Caco-2 (cell line): ENCODE measurements around the gene SPSB2. TPM values are rescaled to one million over a fixed set of nuclear protein-coding genes. Genes with fewer than 3 reads are reported as not detected.
"Not testable (repeated sequence)": the region's sequence is repeated elsewhere in the genome, so short reads cannot be mapped to it uniquely, and the experiment has no call there.

Source experiments
- BruUV-seq: library from RNA; stranded (reverse); fragments of 400-500 nt; replicated peaks from 2 replicates; lab custom pipeline; 2021; lab: Mats Ljungman, UMichigan
- CTCF ChIA-PET: fragments of 300-600 bp; sonication (Branson Sonifier 250); formaldehyde crosslinking; loops from one replicate; lab custom pipeline; 2022; ENCODE audit warnings: antibody characterized with exemption; lab: Charles Lee
- POLR2A ChIA-PET: fragments of 300-600 bp; sonication (Branson Sonifier 250); formaldehyde crosslinking; loops from one replicate; lab custom pipeline; 2022; ENCODE audit warnings: antibody characterized with exemption; lab: Charles Lee
- DNase-seq, 2 experiments: peaks; one replicate each; pipeline versions ENCODE4 v3.0.0 to v3.0.0-alpha.2; 2020 to 2022
- H3K27me3 ChIP-seq: replicated peaks from 2 replicates; pipeline ENCODE4 v1.6.0; 2011; ENCODE audit warnings: low read length; ENCODE audit not compliant: control insufficient read depth, insufficient read depth
- H3K36me3 ChIP-seq: 2 replicates; pipeline ENCODE4 v1.5.1; 2011; ENCODE audit warnings: low read length; ENCODE audit not compliant: control insufficient read depth, insufficient read depth
- H3K4me1 ChIP-seq: fragments of 250-450 bp; sonication (Bioruptor Pico); 2 replicates; pipeline ENCODE4 v1.5.1; 2020; ENCODE audit warnings: mild to moderate bottlenecking
- H3K4me3 ChIP-seq: 2 replicates; pipeline ENCODE4 v1.5.1; 2011; ENCODE audit warnings: low read depth, mild to moderate bottlenecking, control low read depth, low read length
- H3K9me3 ChIP-seq: fragments of 250-450 bp; sonication (Bioruptor Pico); 2 replicates; pipeline ENCODE4 v1.5.1; 2020; ENCODE audit warnings: mild to moderate bottlenecking, moderate library complexity
- H3K27ac Mint-ChIP-seq: one replicate; pipeline ENCODE4 v1.8.0; 2022; ENCODE audit warnings: mixed read lengths; ENCODE audit not compliant: unreplicated experiment
- H3K27me3 Mint-ChIP-seq: one replicate; pipeline ENCODE4 v1.8.0; 2022; ENCODE audit warnings: mixed read lengths; ENCODE audit not compliant: insufficient read depth, unreplicated experiment
- H3K36me3 Mint-ChIP-seq: one replicate; pipeline ENCODE4 v1.8.0; 2022; ENCODE audit warnings: mild to moderate bottlenecking, mixed read lengths; ENCODE audit not compliant: insufficient read depth, unreplicated experiment
- H3K4me1 Mint-ChIP-seq: one replicate; pipeline ENCODE4 v1.8.0; 2022; ENCODE audit warnings: low read depth, mixed read lengths; ENCODE audit not compliant: unreplicated experiment
- H3K4me3 Mint-ChIP-seq: one replicate; pipeline ENCODE4 v1.8.0; 2022; ENCODE audit warnings: mild to moderate bottlenecking, moderate library complexity, mixed read lengths; ENCODE audit not compliant: unreplicated experiment
- H3K9me3 Mint-ChIP-seq: one replicate; pipeline ENCODE4 v1.8.0; 2022; ENCODE audit warnings: mixed read lengths; ENCODE audit not compliant: unreplicated experiment
- intact Hi-C: fragments of 100-400 bp; cut with micrococcal nuclease; formaldehyde crosslinking; loops from one replicate; pipeline ENCODE4 v1.10.0; 2022; ENCODE audit not compliant: unreplicated experiment
- total RNA-seq: library from RNA; stranded (reverse); gene quantifications from 2 replicates; pipeline ENCODE4 v1.2.3, GENCODE V29; 2022
- TF ChIP-seq, protein P1 (sequence below), 2 experiments: fragments of 200-600 bp in 1 of 2; IDR thresholded peaks; 1 replicate in 1 of 2; 2 replicates in 1 of 2; pipeline versions ENCODE4 v1.5.1 to v1.8.0; 2011 to 2022; ENCODE audit warnings: antibody characterized with exemption in 1 of 2, control low read depth in 1 of 2, inconsistent platforms in 1 of 2, low read depth in 1 of 2, low read length in 1 of 2, mild to moderate bottlenecking in 1 of 2, moderate library complexity in 1 of 2; ENCODE audit not compliant: insufficient read depth in 1 of 2, severe bottlenecking in 1 of 2, unreplicated experiment in 1 of 2

The SPSB2 gene
- total RNA-seq, 1 experiment from 2014 or later: 23.7 TPM

DNA sequence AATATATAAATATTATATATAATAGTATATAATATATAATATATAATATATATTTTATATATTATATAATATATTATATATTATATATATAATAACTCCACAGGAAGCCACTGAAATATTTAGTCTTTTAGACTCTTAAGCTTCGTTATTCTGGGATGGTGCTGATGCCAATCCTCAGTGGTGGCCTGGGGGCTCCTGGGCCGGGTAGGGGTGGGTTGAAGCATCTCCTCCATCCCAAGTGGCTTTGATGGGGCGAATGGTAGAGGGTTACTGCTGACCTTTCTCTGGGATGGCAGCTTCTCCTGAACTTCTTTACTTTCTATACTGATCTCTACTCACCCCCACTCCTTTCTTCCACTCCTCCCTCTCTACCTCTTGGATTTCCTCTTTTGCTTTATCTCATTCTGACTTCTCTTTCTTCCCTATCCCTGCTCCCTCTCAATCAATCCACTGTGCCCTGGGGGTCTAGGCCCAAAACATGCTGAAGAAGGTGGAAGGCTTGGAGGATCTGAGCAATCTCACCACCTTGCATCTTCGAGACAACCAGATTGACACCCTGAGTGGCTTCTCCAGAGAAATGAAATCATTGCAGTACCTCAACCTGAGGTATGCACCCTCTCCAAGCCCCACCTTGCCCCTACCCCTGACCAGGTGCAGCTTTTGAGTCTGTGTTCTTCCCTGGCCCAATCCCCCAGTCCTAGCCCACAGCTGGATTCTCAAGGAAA lies 36.5 kb upstream of the SPSB2 start:
- Mint-ChIP-seq H3K27me3 (no peaks in the 10 kb centered on the region), H3K4me1 (peaks cover 9% of the 10 kb centered on the region), H3K36me3 (peaks cover 2% of the 10 kb centered on the region), H3K27ac (no peak overlapping the region), H3K4me3 (no peak overlapping the region), H3K9me3 (no peaks in the 10 kb centered on the region)
- no peaks in the 10 kb centered on the region for H3K9me3 ChIP-seq
- no peak for DNase-seq
- H3K4me3 ChIP-seq: no peak overlapping the region
- no peaks in the 10 kb centered on the region for H3K36me3 ChIP-seq
- H3K4me1 ChIP-seq: peaks cover 11% of the 10 kb centered on the region
- intact Hi-C loops: no loop called here
- TF ChIP-seq, protein P1, sequence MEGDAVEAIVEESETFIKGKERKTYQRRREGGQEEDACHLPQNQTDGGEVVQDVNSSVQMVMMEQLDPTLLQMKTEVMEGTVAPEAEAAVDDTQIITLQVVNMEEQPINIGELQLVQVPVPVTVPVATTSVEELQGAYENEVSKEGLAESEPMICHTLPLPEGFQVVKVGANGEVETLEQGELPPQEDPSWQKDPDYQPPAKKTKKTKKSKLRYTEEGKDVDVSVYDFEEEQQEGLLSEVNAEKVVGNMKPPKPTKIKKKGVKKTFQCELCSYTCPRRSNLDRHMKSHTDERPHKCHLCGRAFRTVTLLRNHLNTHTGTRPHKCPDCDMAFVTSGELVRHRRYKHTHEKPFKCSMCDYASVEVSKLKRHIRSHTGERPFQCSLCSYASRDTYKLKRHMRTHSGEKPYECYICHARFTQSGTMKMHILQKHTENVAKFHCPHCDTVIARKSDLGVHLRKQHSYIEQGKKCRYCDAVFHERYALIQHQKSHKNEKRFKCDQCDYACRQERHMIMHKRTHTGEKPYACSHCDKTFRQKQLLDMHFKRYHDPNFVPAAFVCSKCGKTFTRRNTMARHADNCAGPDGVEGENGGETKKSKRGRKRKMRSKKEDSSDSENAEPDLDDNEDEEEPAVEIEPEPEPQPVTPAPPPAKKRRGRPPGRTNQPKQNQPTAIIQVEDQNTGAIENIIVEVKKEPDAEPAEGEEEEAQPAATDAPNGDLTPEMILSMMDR (IDR thresholded peaks at IDR 0.05; ENCODE audit: insufficient read depth in 1 of 2, low read depth in 1 of 2, low read length in 1 of 2, severe bottlenecking in 1 of 2, unreplicated experiment in 1 of 2): no peak
- ChIA-PET POLR2A (interaction anchor here (0.7 kb wide), 1 partner anchor 18 kb away, joined by 3 read pairs; no protein-coding TSS in a partner anchor), CTCF (interaction anchor here (1.1 kb wide), 1 partner anchor 37 kb away, joined by 5 read pairs; the partner anchor contains the start of gene SPSB2)
- no TSS peak for BruUV-seq
- no peaks in the 10 kb centered on the region for H3K27me3 ChIP-seq

DNA sequence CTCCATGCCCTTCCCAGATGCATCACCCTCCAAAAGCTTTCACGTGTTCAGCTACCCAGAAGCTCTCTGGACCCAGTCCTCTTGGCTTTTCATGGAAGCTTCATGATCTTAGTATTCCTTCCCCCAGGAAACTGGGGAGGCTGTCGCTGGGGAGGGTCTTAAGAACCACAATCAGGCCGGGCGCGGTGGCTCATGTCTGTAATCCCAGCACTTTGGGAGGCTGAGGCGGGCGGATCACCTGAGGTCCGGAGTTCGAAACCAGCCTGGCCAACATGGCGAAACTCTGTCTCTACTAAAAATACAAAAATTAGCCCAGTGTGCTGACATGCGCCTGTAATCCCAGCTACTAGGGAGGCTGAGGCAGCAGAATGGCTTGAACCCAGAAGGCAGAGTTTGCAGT lies 35.0 kb upstream of the SPSB2 start:
- H3K4me1 ChIP-seq: peaks cover 17% of the 10 kb centered on the region
- H3K36me3 ChIP-seq, H3K4me1 Mint-ChIP-seq, H3K36me3 Mint-ChIP-seq, H3K4me3 ChIP-seq, H3K9me3 Mint-ChIP-seq, BruUV-seq, DNase-seq, H3K9me3 ChIP-seq, H3K27me3 ChIP-seq, H3K27ac Mint-ChIP-seq, H3K4me3 Mint-ChIP-seq, H3K27me3 Mint-ChIP-seq, intact Hi-C loops: not testable (repeated sequence)
- ChIA-PET CTCF (interaction anchor here (0.6 to 2.2 kb wide), 3 partner anchors 17 to 39 kb away, joined by 3 to 10 read pairs (median 3); partner anchors contain the start of gene SPSB2), POLR2A (interaction anchor here (0.6 to 1.7 kb wide), 2 partner anchors 17 to 401 kb away, joined by 4 to 5 read pairs; no protein-coding TSS in a partner anchor)

DNA sequence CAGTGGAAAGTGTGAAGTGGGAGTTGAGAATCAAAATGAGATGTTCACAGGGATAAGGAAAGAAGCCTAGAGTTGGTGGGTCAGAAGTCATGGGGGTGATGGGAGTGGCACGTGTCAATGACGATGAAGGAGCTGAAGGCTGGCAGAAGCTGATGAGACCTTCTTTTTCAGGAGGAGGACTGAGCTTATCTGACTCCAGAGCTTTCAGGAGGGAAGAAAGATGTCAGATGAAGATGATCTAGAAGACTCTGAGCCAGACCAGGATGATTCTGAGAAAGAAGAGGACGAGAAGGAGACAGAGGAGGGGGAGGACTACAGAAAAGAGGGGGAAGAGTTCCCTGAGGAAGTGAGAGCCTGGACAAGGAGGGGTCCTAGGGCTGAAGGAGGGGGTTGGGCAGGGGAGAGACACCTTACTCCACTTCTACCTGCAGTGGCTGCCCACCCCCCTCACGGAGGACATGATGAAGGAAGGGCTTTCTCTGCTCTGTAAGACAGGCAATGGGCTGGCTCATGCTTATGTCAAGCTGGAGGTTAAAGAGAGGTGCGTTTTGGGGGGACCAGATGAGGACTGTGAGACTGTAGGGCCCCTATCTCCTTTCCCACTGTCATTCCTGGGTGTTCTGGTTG lies 32.4 kb upstream of the SPSB2 start:
- H3K36me3 ChIP-seq: no peaks in the 10 kb centered on the region
- Mint-ChIP-seq H3K27me3 (no peaks in the 10 kb centered on the region), H3K27ac (no peak overlapping the region), H3K36me3 (no peaks in the 10 kb centered on the region), H3K4me3 (no peak overlapping the region), H3K9me3 (no peaks in the 10 kb centered on the region), H3K4me1 (peaks cover 8% of the 10 kb centered on the region)
- H3K9me3 ChIP-seq: no peaks in the 10 kb centered on the region
- intact Hi-C loops: no loop called here
- no peak for DNase-seq
- H3K4me1 ChIP-seq: peaks cover 20% of the 10 kb centered on the region
- no peaks in the 10 kb centered on the region for H3K27me3 ChIP-seq
- H3K4me3 ChIP-seq: peak overlapping the region; percentile 64
- ChIA-PET CTCF (interaction anchor here (0.7 to 2.3 kb wide), 5 partner anchors 14 to 36 kb away, joined by 3 to 10 read pairs (median 6); partner anchors contain the start of gene SPSB2), POLR2A (interaction anchor here (1.0 to 1.2 kb wide), 2 partner anchors 38 to 54 kb away, joined by 4 to 5 read pairs; partner anchors contain the start of genes C12orf57 and RNU7-1)
- TF ChIP-seq, protein P1 (IDR thresholded peaks at IDR 0.05; ENCODE audit: insufficient read depth in 1 of 2, low read depth in 1 of 2, low read length in 1 of 2, severe bottlenecking in 1 of 2, unreplicated experiment in 1 of 2): no peak
- BruUV-seq: no TSS peak
